WI38 (cell line): ENCODE results near the gene SYT2.

Experiments
- H3K4me3 ChIP-seq: 2 replicates; pipeline ENCODE4 v1.5.1; 2011; ENCODE audit warnings: low read depth, mild to moderate bottlenecking, control low read depth, low read length
- CTCF ChIP-seq: IDR thresholded peaks from 2 replicates; pipeline ENCODE4 v1.5.1; 2012; ENCODE audit warnings: low read depth, mild to moderate bottlenecking, control low read depth, low read length

SYT2 gene

DNA sequence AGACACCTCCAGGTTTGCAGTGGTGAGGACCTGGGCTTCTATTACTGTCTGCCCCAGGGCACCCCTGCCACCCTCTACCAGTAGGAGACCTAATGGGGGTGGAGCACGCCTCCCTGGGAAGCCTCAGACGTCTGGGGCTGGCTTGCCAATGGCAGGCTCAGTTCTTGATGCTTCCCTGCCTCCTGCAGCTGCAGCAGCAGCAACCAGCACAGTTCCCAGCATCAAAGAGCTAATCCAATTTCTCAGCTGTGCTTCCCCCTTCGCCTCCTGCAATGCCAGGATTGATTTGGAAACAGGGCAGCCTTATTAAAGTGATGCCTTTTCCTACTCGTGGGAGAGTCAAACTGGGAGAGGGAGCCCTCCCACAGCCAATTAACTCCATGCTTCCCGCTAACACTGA is 8.2 kb downstream of the SYT2 start:
- H3K4me3 ChIP-seq: no peak overlapping the region
- no peak for TF ChIP-seq CTCF

- no peak for TF ChIP-seq CTCF
- no peak overlapping the region for H3K4me3 ChIP-seq
Measured at GRCh38 chr1:202701200-202701599, 9.1 kb downstream of the SYT2 start.

DNA sequence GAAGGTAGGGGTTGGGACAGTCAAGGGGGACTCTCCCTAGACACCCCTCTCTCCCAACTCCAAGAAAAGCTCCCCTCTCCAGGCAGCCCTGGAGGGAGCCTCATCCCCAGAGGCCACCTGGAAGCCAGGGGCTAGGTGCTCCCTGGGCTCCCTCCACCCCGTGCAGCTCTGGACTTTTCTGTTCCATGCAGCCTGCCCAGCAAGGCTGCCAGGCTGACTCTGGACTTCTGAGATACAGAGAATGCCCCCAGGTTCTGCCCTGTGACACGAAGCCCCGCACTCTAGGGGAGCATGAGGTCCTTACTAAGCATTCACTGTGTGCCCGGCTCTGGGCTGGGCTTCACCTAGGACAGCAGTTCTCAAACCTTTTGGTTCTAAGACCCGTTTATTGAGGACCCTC is 10.2 kb downstream of the SYT2 start:
- TF ChIP-seq CTCF: no peak
- H3K4me3 ChIP-seq: no peak overlapping the region

DNA sequence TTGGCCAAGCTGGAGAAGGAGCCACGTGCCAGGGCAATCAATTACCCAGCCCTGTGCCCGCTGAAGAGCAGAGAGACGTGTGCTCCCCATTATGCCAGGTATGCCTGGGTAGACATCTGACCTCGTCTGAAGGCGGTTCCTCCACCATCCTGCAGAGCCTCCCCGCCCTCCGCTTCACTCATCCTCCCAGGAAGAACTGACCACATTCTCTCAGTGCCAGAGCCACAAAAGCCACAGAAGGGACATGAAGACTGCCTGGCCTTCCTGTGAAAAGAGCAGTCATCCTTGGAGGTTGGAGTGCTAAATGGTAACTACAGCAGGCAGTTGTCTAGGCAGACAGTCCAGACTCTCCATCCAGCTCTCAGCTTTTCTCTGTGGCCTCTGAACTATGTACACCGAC is 12.0 kb downstream of the SYT2 start:
- TF ChIP-seq CTCF: no peak

DNA sequence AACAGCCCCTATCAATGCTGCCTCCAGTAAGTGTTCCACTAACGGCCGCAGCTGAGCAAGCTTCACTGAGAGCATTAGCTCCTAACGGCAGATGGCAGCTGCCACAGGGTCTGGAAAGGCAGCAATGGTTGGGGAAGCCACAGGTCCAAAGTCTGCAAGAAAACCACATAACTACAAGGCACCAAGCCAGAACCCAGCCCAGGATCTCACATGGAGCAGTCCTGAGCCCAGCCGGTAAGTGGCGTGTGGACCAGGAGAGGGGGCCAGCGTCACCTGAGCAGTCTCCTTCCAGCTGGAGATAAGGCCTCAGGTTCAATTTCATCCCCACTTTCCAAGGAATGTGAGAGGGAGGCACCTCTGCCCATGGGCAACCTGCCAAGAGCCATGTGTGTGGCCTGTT is 13.2 kb downstream of the SYT2 start:
- no peak overlapping the region for H3K4me3 ChIP-seq
- no peak for TF ChIP-seq CTCF

More for the DNA sequence above, 12.0 kb downstream of the SYT2 start:
- H3K4me3 ChIP-seq: no peak overlapping the region

- no peak for TF ChIP-seq CTCF
- H3K4me3 ChIP-seq: no peak overlapping the region
Measured at GRCh38 chr1:202694314-202694713, 15.9 kb downstream of the SYT2 start.

DNA sequence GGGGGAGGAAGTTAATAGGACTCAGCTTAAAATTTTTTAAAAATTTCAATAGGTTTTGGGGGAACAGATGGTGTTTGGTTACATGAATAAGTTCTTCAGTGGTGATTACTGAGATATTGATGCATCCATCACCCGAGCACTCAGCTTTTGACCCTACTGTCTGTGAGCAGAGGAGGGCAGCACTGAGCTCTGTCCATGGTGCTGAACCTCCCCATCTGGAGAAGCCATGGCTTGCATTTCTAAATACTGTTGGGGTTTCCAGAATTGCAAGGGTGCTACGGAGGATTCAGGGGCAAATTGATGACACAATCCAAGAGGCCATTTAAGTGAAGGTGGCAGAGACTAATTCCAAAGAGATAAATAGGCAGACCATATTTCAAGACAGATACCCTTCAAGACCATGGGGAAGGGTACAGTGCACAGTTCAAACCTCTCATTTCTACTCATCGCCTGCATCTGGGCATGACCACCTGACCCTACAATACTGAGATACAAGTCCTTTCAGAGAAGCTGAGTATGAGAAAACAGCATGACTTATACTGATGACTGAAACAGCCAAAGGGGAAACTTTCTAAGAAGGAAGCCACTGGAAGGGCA is 17.2 kb downstream of the SYT2 start:
- H3K4me3 ChIP-seq: no peak overlapping the region
- 0 out of 2 replicates have a peak, but pooled peaks have one; percentile 2 for TF ChIP-seq CTCF
